Activated CD8-positive, alpha-beta memory T cell treated with anti-CD3 and anti-CD28 coated beads, Interleukin-2, amount 10 ng/mL, durations not matched to agents 7 days and 5 days (primary cell): Measurements from ENCODE around the gene CIAO2A. TPM values are rescaled to one million over a fixed set of nuclear protein-coding genes. Genes with fewer than 3 reads are reported as not detected.
A peak's percentile ranks its signal among the peaks of the same experiment; 100 is the strongest.
"Not testable (repeated sequence)": the region's sequence is repeated elsewhere in the genome, so short reads cannot be mapped to it uniquely, and the experiment has no call there.

Experiments
- ATAC-seq: fragments of 150-1000 bp; cut with Tn5 transposase; one replicate; pipeline ENCODE4 v1.10.0; 2021; ENCODE audit warnings: moderate library complexity
- CTCF ChIA-PET: fragments of 350-600 bp; sonication (Branson Sonifier 250); formaldehyde crosslinking; loops from one replicate; lab custom pipeline; 2021; ENCODE audit warnings: antibody characterized with exemption; lab: Charles Lee
- DNase-seq: peaks from one replicate; pipeline ENCODE4 v3.0.0-alpha.2; 2020
- H3K27ac Mint-ChIP-seq: one replicate; pipeline ENCODE4 v1.8.0; 2021; ENCODE audit warnings: mild to moderate bottlenecking, mixed read lengths
- H3K27me3 Mint-ChIP-seq: one replicate; pipeline ENCODE4 v1.8.0; 2021; ENCODE audit warnings: mixed read lengths
- H3K36me3 Mint-ChIP-seq: one replicate; pipeline ENCODE4 v1.8.0; 2021; ENCODE audit warnings: mild to moderate bottlenecking, mixed read lengths
- H3K4me1 Mint-ChIP-seq: one replicate; pipeline ENCODE4 v1.8.0; 2021; ENCODE audit warnings: mixed read lengths
- H3K4me3 Mint-ChIP-seq: one replicate; pipeline ENCODE4 v1.8.0; 2021; ENCODE audit warnings: mild to moderate bottlenecking, moderate library complexity, mixed read lengths
- H3K9me3 Mint-ChIP-seq: one replicate; pipeline ENCODE4 v1.8.0; 2022; ENCODE audit warnings: low read depth, mixed read lengths
- total RNA-seq, 2 experiments: library from RNA; stranded (reverse); gene quantifications; one replicate each; pipeline ENCODE4 v1.2.3, GENCODE V29; 2021

CIAO2A gene
- total RNA-seq, 2 experiments from 2014 or later: 66.4 to 80.2 TPM

DNA sequence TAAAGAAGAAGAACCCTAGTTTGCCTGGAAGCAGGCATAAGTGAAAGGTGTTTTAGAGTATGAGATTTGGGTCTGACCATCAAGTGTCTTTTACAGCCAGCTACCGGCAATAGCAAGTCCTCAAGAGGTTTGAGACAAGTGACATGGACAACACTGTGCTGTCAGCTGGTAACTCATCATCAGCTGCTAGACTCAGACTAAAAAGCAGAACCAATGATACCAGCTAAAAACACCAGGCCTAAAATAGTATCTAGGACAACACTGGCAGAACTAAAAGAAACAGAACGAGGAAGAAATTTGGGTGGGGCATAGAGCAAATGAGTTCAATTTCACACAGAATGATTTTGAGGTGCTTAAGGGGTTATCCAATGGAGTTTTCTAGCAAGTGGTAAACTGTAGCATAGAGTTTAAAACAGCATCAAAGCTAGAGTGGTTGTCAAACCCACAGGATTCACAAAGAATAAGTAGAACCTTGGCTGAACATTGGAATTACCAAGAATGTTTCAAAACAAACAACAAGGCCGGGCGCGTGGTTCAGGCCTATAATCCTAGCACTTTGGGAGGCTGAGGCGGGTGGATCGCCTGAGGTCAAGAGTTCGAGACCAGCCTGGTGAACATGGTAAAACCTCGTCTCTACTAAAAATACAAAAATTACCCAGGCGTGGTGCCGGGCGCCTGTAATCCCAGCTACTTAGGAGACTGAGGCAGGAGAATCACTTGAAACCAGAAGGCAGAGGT is 3.9 kb downstream of the CIAO2A start:
- Mint-ChIP-seq H3K4me3 (no peak overlapping the region), H3K27ac (no peak overlapping the region), H3K9me3 (peaks cover 3% of the 10 kb centered on the region), H3K4me1 (peaks cover 35% of the 10 kb centered on the region), H3K27me3 (no peaks in the 10 kb centered on the region), H3K36me3 (peaks cover 38% of the 10 kb centered on the region)
- no peak for DNase-seq
- no peak for ATAC-seq
- CTCF ChIA-PET: interaction anchor here (0.9 to 3.8 kb wide), 2 partner anchors 11 to 20 kb away, joined by 3 to 18 read pairs; no protein-coding TSS in a partner anchor

DNA sequence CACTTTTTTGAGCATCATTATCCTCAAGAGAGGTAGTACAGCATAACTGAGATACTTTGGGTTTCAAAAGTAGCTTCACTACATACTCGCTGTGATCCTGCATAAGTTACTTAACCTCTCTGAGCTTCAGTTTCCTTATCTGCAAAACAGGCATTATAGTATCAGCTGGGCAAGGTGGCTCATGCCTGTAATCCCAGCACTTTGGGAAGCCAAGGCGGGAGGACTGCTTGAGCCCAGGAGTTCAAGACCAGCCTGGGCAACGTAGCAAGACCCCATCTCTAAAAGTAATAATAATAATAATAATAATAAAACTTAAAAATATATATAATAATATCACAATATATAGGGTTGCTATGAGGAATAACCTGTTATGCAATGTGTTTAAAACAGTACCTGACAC is 10.9 kb downstream of the CIAO2A start:
- DNase-seq (no peak), ATAC-seq (no peak)
- Mint-ChIP-seq H3K4me1 (peaks cover 2% of the 10 kb centered on the region), H3K9me3 (peaks cover 1% of the 10 kb centered on the region), H3K4me3 (no peak overlapping the region), H3K36me3 (peaks cover 35% of the 10 kb centered on the region), H3K27ac (no peak overlapping the region), H3K27me3 (no peaks in the 10 kb centered on the region)
- CTCF ChIA-PET: interaction anchor here (0.6 to 1.7 kb wide), 3 partner anchors 9 to 70 kb away, joined by 3 to 7 read pairs (median 3); no protein-coding TSS in a partner anchor

DNA sequence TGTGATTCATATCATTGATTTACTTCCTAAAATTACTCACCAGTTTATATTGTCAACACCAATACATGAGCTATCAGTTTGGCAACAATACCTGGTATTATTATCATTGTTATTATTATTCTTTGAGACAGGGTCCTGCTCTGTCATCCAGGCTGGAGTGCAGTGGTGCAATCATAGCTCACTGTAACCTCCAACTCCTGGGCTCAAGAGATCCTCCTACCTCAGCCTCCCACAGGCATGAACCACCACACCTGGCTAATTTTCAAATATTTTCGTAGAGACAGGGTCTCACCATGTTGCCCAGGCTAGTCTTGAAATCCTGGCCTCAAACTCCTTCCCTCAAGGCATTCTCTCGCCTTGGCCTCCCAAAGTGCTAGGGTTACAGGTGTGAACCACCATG is 20.1 kb downstream of the CIAO2A start:
- Mint-ChIP-seq H3K36me3 (peaks cover 25% of the 10 kb centered on the region), H3K4me1 (peaks cover 16% of the 10 kb centered on the region)
- not testable (repeated sequence) for H3K27ac Mint-ChIP-seq, H3K27me3 Mint-ChIP-seq, ATAC-seq, DNase-seq, H3K4me3 Mint-ChIP-seq, H3K9me3 Mint-ChIP-seq
- CTCF ChIA-PET: interaction anchor here (1.9 kb wide), 1 partner anchor 470 kb away, joined by 5 read pairs; no protein-coding TSS in a partner anchor

DNA sequence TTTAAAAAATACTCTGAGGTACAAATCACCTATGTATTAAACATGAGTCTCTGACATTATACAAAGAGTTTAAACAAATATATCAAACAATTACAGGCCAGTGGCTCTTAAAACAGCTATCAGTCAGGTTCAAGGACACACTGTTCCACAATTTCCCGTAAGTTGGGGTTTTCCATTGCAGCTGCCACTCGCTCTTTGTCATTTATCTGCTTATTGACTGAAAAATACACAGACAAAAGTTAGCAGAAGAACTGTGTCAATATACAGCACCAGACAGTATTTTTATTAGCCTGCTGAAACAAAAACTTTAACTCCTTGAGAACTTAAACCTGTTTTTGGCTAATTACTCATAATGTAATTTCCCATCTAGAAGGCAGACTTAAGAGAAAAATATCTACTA is 20.8 kb downstream of the CIAO2A start:
- CTCF ChIA-PET: interaction anchor here (1.0 to 12.1 kb wide), 3 partner anchors 26 to 464 kb away, joined by 4 to 151 read pairs (median 4); partner anchors contain the start of gene DAPK2
- no peaks in the 10 kb centered on the region for H3K27me3 Mint-ChIP-seq

DNA sequence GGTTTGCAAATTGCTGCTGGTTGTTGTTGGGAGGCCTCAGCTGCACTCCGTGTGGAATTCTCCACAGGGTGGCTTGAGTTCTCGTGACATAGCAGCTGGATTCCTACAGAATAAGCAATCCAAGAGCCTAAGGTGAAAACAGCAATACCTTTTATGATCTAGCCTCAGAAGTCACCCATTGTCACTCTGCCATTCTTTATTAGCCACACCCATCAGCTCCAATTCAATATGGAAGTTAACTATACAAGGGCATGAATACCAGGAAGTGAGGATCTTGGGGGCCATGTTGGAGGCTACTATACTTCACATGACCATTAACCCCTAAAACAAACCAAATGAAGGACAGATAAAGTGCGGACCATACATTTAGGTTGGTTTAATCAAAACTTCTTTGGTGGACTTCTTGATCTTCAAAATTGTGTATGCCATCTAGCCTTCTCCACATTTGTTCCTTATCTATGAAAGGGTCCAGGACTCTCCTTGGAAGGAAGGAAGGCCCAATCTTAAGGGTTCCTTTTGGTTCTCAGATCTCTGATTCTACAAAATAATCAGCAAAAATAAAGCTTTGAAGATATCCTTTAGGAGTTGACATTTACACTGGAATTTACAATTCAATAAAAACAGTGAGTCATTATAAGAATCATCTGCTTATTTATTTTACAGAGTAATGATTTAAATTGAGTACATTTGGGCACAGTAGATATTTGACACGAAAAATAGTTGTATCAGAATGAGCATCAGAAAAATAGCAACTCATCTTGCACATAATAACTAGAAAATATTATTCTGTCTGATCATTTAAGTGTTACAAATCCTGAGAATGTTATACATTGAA is 21.5 kb downstream of the CIAO2A start:
- Mint-ChIP-seq H3K4me3 (no peak overlapping the region), H3K27me3 (no peaks in the 10 kb centered on the region), H3K27ac (no peak overlapping the region), H3K4me1 (peaks cover 26% of the 10 kb centered on the region), H3K9me3 (no peaks in the 10 kb centered on the region), H3K36me3 (peaks cover 20% of the 10 kb centered on the region)
- ATAC-seq: no peak
- CTCF ChIA-PET: interaction anchor here (1.0 to 12.1 kb wide), 5 partner anchors 26 to 463 kb away, joined by 4 to 151 read pairs (median 4); partner anchors contain the start of gene DAPK2
- DNase-seq: no peak

More for the DNA sequence above, 20.8 kb downstream of the CIAO2A start:
- no peak for DNase-seq
- Mint-ChIP-seq H3K27ac (no peak overlapping the region), H3K4me3 (no peak overlapping the region), H3K9me3 (no peaks in the 10 kb centered on the region), H3K4me1 (peaks cover 22% of the 10 kb centered on the region), H3K36me3 (peaks cover 25% of the 10 kb centered on the region)
- ATAC-seq: no peak

DNA sequence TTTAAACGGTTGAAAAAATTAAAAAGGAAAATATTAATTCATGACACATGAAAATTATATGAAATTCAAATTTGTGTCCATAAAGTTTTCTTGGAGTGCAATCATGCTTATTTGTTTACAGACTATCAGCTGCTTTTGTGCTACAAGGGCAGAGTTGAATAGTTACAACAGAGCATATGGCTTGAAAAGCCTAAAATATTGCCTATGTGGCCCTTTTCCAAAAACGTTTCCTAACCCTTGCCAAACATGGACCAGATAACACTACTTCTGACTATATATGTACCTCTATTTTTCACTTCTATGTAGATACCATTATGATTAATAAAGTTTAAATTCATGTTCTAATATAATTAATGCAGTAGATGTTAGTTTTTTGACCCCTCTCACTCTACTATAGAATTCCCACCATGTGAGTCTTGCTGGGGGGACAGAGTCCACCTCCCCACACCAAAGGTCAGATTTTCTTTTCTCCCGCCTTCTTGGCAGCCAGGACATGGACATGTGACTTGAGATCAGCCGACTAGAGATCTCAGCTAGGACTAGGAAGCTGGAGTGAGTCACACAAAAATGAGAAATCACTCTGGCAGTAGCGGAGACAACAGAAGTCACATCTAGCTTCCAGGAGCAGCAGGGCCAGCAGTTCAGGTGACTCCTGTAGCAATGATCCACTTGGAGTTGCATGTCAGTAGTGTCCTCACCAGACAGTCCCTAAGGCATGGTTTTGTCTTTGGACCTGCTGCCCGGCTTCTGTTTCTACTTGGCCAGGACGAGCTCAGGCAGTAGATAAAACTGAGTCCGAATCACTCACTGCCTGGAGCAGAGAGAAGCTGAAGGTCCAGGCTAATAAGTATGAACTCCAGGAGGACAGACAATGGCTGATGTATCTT is 22.4 kb downstream of the CIAO2A start:
- Mint-ChIP-seq H3K9me3 (no peaks in the 10 kb centered on the region), H3K4me1 (peaks cover 25% of the 10 kb centered on the region), H3K36me3 (peaks cover 20% of the 10 kb centered on the region), H3K27me3 (no peaks in the 10 kb centered on the region), H3K4me3 (no peak overlapping the region), H3K27ac (no peak overlapping the region)
- DNase-seq (no peak), ATAC-seq (no peak)
- CTCF ChIA-PET: interaction anchor here (1.1 to 12.1 kb wide), 8 partner anchors 8 to 462 kb away, joined by 4 to 151 read pairs (median 6); partner anchors contain the start of gene DAPK2

DNA sequence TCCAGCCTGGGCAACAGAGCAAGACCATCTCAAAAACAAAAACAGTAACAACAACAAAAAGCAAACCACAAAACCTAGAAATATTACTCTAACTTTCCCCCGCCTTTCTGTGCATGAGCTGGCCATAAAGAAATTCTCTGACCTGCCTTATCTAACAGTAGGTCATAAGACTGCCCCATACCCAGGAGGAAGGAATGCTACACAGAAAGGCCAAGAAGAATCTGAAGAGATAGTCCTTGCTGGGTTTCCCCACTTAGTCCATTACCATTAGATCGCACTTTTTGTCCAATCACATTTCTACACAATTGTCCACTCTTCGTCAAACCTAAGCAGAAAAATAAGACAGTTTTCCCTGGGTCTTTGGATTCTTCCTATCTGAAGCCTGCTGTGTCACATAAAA is 23.5 kb downstream of the CIAO2A start:
- Mint-ChIP-seq H3K9me3 (no peaks in the 10 kb centered on the region), H3K27me3 (no peaks in the 10 kb centered on the region), H3K27ac (no peak overlapping the region), H3K36me3 (peaks cover 17% of the 10 kb centered on the region), H3K4me1 (peaks cover 23% of the 10 kb centered on the region), H3K4me3 (no peak overlapping the region)
- DNase-seq (no peak), ATAC-seq (no peak)
- CTCF ChIA-PET: interaction anchor here (1.2 to 12.1 kb wide), 9 partner anchors 9 to 594 kb away, joined by 3 to 151 read pairs (median 8); partner anchors contain the start of gene DAPK2

DNA sequence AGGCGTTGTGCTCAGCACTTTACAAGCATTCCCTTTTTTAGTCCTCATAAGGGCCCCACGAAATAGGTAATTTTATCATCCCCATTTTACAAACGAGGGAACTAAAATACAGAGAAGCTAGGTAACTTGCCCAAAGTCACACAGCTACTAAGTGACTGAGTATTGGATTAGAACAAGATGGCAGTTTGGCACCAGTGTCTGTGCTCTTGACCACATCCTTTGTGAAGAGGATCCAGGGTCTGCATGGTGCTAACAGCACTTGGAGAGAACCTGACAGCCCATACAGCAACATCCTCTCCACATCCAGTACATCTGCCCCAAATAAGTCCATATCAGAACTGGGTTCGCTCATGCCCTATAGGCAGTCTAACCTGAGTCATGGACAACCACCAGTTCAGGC is 25.5 kb downstream of the CIAO2A start:
- no peak overlapping the region for H3K4me3 Mint-ChIP-seq
- ATAC-seq: peak; percentile 56
- H3K9me3 Mint-ChIP-seq: no peaks in the 10 kb centered on the region
- H3K27me3 Mint-ChIP-seq: no peaks in the 10 kb centered on the region
- peaks cover 23% of the 10 kb centered on the region for H3K4me1 Mint-ChIP-seq
- peak overlapping the region; percentile 57 for H3K27ac Mint-ChIP-seq
- DNase-seq: no peak
- peaks cover 12% of the 10 kb centered on the region for H3K36me3 Mint-ChIP-seq
- CTCF ChIA-PET: interaction anchor here (0.6 to 12.1 kb wide), 40 partner anchors 11 to 1020 kb away, joined by 3 to 151 read pairs (median 4); partner anchors contain the start of genes CIAO2A, DAPK2, HERC1 and USP3

DNA sequence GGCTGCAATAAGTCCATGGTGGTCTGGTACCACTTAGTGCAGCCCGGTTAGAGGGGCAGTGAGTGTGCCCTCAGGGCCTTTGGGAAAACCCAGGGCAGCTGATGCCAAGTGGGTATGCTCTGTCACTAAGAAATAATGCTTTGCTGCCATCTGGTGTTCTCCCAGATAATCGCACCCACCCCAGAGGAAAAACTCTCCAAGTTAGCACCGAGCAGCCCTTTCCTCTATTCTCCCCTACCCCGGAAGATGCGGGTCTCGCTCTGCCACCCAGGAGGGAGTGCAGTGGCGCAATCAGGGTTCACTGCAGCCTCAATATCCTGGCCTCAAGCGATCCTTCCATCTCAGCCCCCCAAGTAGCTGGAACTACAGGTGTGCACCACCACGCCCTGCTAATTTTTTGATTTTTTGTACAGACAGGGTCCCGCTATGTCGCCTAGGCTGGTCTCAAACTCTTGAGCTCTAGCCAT is 26.0 kb downstream of the CIAO2A start:
- CTCF ChIA-PET: interaction anchor here (0.6 to 12.1 kb wide), 57 partner anchors 10 to 1019 kb away, joined by 3 to 151 read pairs (median 4); partner anchors contain the start of genes CIAO2A, DAPK2, HERC1 and USP3
- Mint-ChIP-seq H3K4me3 (no peak overlapping the region), H3K36me3 (peaks cover 9% of the 10 kb centered on the region), H3K27me3 (no peaks in the 10 kb centered on the region), H3K9me3 (no peaks in the 10 kb centered on the region), H3K27ac (peak overlapping the region; percentile 57), H3K4me1 (peaks cover 23% of the 10 kb centered on the region)
- ATAC-seq: peak; percentile 87
- peak; percentile 79 for DNase-seq

DNA sequence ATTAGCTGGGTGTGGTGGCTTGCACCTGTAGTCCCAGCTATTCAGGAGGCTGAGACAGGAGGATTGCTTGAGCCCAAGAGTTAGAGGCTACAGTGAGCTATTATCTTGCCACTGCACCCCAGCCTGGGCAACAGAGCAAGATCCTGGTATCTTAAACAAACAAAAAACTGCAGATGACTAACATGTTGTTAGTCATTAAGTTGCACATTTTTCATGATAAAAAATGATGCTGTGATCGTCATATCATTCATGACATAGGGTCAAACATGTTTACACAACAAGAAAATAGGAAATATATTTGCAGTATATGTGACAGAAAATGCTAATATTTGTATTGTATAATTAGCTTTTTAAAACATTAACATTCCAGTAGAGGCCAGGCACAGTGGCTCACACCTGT is 27.2 kb downstream of the CIAO2A start:
- no peak overlapping the region for H3K27ac Mint-ChIP-seq
- ATAC-seq (no peak), DNase-seq (no peak)
- H3K27me3 Mint-ChIP-seq: no peaks in the 10 kb centered on the region
- H3K4me3 Mint-ChIP-seq: no peak overlapping the region
- no peaks in the 10 kb centered on the region for H3K36me3 Mint-ChIP-seq
- H3K4me1 Mint-ChIP-seq: peaks cover 23% of the 10 kb centered on the region
- CTCF ChIA-PET: interaction anchor here (1.0 to 12.1 kb wide), 12 partner anchors 9 to 457 kb away, joined by 3 to 151 read pairs (median 4); partner anchors contain the start of gene DAPK2
- no peaks in the 10 kb centered on the region for H3K9me3 Mint-ChIP-seq

DNA sequence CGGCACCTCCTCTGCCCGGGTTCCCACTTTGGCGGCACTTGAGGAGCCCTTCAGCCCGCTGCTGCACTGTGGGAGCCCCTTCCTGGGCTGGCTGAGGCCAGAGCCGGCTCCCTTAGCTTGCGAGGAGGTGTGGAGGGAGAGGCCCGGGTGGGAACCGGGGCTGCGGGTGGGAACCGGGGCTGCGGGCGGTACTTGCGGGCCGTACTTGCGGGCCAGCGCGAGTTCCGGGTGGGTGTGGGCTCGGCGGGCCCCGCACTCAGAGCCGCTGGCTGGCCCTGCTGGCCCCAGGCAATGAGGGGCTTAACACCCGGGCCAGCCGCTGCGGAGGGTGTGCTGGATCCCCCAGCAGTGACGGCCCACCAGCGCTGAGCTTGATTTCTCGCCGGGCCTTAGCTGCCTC is 32.9 kb downstream of the CIAO2A start:
- H3K4me3 Mint-ChIP-seq: no peak overlapping the region
- CTCF ChIA-PET: interaction anchor here (1.4 to 1.5 kb wide), 2 partner anchors 14 to 308 kb away, joined by 3 to 5 read pairs; partner anchors contain the start of gene DAPK2
- no peak overlapping the region for H3K27ac Mint-ChIP-seq
- H3K27me3 Mint-ChIP-seq: no peaks in the 10 kb centered on the region
- no peaks in the 10 kb centered on the region for H3K36me3 Mint-ChIP-seq
- no peaks in the 10 kb centered on the region for H3K4me1 Mint-ChIP-seq
- no peaks in the 10 kb centered on the region for H3K9me3 Mint-ChIP-seq
- no peak for ATAC-seq
- DNase-seq: no peak

DNA sequence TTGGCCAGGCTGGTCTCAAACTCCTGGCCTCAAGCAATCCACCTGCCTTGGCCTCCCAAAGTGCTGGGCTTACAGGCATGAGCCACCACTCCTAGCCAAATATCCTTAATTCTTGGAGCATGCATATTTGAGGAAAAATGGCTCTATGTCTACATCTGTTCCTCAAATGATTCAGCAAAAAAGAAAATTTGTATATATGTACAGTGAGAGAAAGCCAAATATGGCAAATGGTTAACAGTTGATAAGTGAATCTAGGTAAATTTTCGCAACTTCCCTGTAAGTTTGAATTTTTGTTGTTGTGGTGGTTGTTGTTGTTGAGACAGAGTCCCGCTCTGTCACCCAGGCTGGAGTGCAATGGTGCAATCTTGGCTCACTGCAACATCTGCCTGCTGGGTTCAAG is 34.5 kb downstream of the CIAO2A start:
- CTCF ChIA-PET, H3K36me3 Mint-ChIP-seq, ATAC-seq, H3K4me1 Mint-ChIP-seq, DNase-seq, H3K27ac Mint-ChIP-seq, H3K9me3 Mint-ChIP-seq, H3K27me3 Mint-ChIP-seq, H3K4me3 Mint-ChIP-seq: not testable (repeated sequence)
